Measurements from ENCODE around the gene OPCML. TPM values are rescaled to one million over a fixed set of nuclear protein-coding genes. Genes with fewer than 3 reads are reported as not detected.

Gene OPCML
- total and polyA plus RNA-seq, 2 of the 13 experiments (the other 11 are each of a cell fraction or from before 2014, with no cell fraction given), result not detected

GRCh38 chr11:133064152-133064877 lies 468.0 kb downstream of the OPCML start:
- peak; percentile 16 for DNase-seq (ENCODE audit: low spot score)
- intact Hi-C loops (cut with micrococcal nuclease; ENCODE audit: unreplicated experiment) (loop anchor here (5.0 to 10.0 kb wide), 2 partner anchors 952 to 1200 kb away; no protein-coding TSS in a partner anchor), in situ Hi-C loops (cut with HindIII; ENCODE audit: extremely low pct_ligation_motif_present, low pct_unique_long_range_greater_than_20kb) (loop anchor here (25.0 kb wide), 3 partner anchors 952 to 1377 kb away; no protein-coding TSS in a partner anchor)
- H3K4me3 ChIP-seq (replicated peaks in 1 of 3; ENCODE audit: insufficient read depth in 1 of 3, low read depth in 2 of 3, low read length in 3 of 3), result peak overlapping the region in 1 of 3 experiments; percentile 37; a peak in 2 of 6 replicates
- BruUV-seq (replicated peaks), result no TSS peak
- POLR2A ChIA-PET, result no interaction called here
- H3K9me3 ChIP-seq (ENCODE audit: low read length), result no peaks in the 10 kb centered on the region
- no peaks in the 10 kb centered on the region for H3K79me2 ChIP-seq (ENCODE audit: insufficient read depth, low read length)
- no peak overlapping the region for H3K9ac ChIP-seq (ENCODE audit: insufficient read depth, low read depth, low read length)
- peak overlapping the region; percentile 43; the same call in 1 of the 2 replicates for H3K4me2 ChIP-seq (ENCODE audit: low read depth, low read length)
- H2AFZ ChIP-seq (ENCODE audit: low read length), result no peak overlapping the region
- H3K27me3 ChIP-seq (ENCODE audit: control insufficient read depth in 1 of 2, insufficient read depth in 2 of 2, low read length in 2 of 2), result peaks cover 0 to 18% of the 10 kb centered on the region in 2 experiments; a peak in 3 of 5 replicates
- H3K36me3 ChIP-seq (replicated peaks in 1 of 2; ENCODE audit: control insufficient read depth in 1 of 2, insufficient read depth in 2 of 2, low read length in 2 of 2), result no peaks in the 10 kb centered on the region
- H4K20me1 ChIP-seq (ENCODE audit: insufficient read depth, low read length), result no peaks in the 10 kb centered on the region
- peak; percentile 96 for ATAC-seq
- WGBS (ENCODE audit: low lambda C conversion rate), result 18% methylated on average over 23 of the region's 44 CpGs
- no peak overlapping the region for H3K27ac ChIP-seq (ENCODE audit: extremely low read length, insufficient read depth, low read length)
- CTCF ChIA-PET (ENCODE audit: low intra/inter-chr PET ratio, low total read pairs), result no interaction called here
- no peak for FAIRE-seq
- no peaks in the 10 kb centered on the region for H3K4me1 ChIP-seq (ENCODE audit: insufficient read depth, low read length)
- TF ChIP-seq PRDM15 (CRISPR knock-in tag; IDR thresholded peaks at IDR 0.05), result peak; percentile 87
- TF ChIP-seq SIX1 (CRISPR knock-in tag; IDR thresholded peaks at IDR 0.05; ENCODE audit: borderline replicate concordance), result no peak
- TF ChIP-seq ZNF761 (CRISPR knock-in tag; conservative IDR thresholded peaks at IDR 0.05), result no peak
- no peak for TF ChIP-seq NR3C1 (CRISPR knock-in tag; IDR thresholded peaks at IDR 0.05)
- no peak for TF ChIP-seq TP53 (CRISPR knock-in tag; conservative IDR thresholded peaks at IDR 0.05)
- no peak for TF ChIP-seq ZBTB44 (CRISPR knock-in tag; IDR thresholded peaks at IDR 0.05)
- TF ChIP-seq PRPF4 (IDR thresholded peaks at IDR 0.05; ENCODE audit: low read depth, low read length, poor library complexity, severe bottlenecking), result no peak
- TF ChIP-seq ZNF557 (CRISPR knock-in tag; IDR thresholded peaks at IDR 0.05), result no peak
- TF ChIP-seq ZNF274 (CRISPR knock-in tag; IDR thresholded peaks at IDR 0.05), result no peak
- TF ChIP-seq ZNF264 (CRISPR knock-in tag; IDR thresholded peaks at IDR 0.05), result no peak
- no peak for TF ChIP-seq CENPBD1 (CRISPR knock-in tag; IDR thresholded peaks at IDR 0.05; ENCODE audit: borderline replicate concordance, low read depth)
- no peak for TF ChIP-seq SP1 (IDR thresholded peaks at IDR 0.05)
- no peak for TF ChIP-seq SP1 (CRISPR knock-in tag; IDR thresholded peaks at IDR 0.05)
- 0 out of 2 replicates have a peak, but pooled peaks have one; percentile 39 for TF ChIP-seq ZNF574 (CRISPR knock-in tag; IDR thresholded peaks at IDR 0.05)
- no peak for TF ChIP-seq ZNF562 (CRISPR knock-in tag; IDR thresholded peaks at IDR 0.05; ENCODE audit: borderline replicate concordance)
- no peak for TF ChIP-seq MXD4 (CRISPR knock-in tag; IDR thresholded peaks at IDR 0.05)

Measured in HepG2 (cell line).